Central memory CD8-positive, alpha-beta T cell (primary cell): ENCODE data around the gene DCAF5.

Experiments
- ATAC-seq: fragments of 150-1000 bp; cut with Tn5 transposase; replicated peaks from 2 replicates; pipeline ENCODE4 v1.10.0; 2022; ENCODE audit warnings: mild to moderate bottlenecking, moderate FRiP score, moderate number of reproducible peaks; ENCODE audit not compliant: poor library complexity, severe bottlenecking; ENCODE audit errors: extremely low read depth
- DNase-seq, 2 donors: peaks; one replicate each; pipeline ENCODE4 v3.0.0; 2021; ENCODE audit warnings: low spot score in 2 of 2
- H3K27ac Mint-ChIP-seq: one replicate; pipeline ENCODE4 v1.8.0; 2022; ENCODE audit warnings: low read depth, mild to moderate bottlenecking, moderate library complexity, mixed read lengths
- H3K27me3 Mint-ChIP-seq: one replicate; pipeline ENCODE4 v1.8.0; 2022; ENCODE audit warnings: mixed read lengths
- H3K36me3 Mint-ChIP-seq: one replicate; pipeline ENCODE4 v1.8.0; 2022; ENCODE audit warnings: mild to moderate bottlenecking, moderate library complexity, mixed read lengths; ENCODE audit not compliant: insufficient read depth
- H3K4me1 Mint-ChIP-seq: one replicate; pipeline ENCODE4 v1.8.0; 2022; ENCODE audit warnings: mixed read lengths
- H3K4me3 Mint-ChIP-seq: one replicate; pipeline ENCODE4 v1.8.0; 2022; ENCODE audit warnings: mild to moderate bottlenecking, moderate library complexity, mixed read lengths
- H3K9me3 Mint-ChIP-seq: one replicate; pipeline ENCODE4 v1.8.0; 2022; ENCODE audit warnings: mixed read lengths

Gene DCAF5

DNA sequence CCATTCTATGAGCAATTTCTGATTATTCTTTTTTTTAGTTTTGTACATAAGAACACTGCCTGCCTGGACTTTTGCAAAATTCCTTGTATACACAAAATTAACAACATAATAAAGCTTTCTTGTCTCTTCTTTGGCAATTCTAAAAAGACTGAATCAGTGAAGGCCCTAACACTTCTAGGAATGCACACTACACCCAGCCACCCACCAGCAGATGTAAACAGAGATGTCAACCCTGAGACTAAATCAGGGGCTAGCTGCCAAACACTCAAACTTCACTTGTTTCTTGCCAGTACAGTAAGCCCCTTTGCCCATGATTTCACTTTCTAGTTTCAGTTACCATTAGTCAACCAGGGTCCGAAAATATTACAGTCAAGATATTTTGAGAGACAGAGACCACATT is 15.5 kb downstream of the DCAF5 start:
- H3K4me1 Mint-ChIP-seq: peaks cover 68% of the 10 kb centered on the region
- no peaks in the 10 kb centered on the region for H3K9me3 Mint-ChIP-seq
- no peak for DNase-seq
- no peak overlapping the region for H3K4me3 Mint-ChIP-seq
- peak overlapping the region; percentile 50 for H3K27ac Mint-ChIP-seq
- no peak for ATAC-seq
- H3K27me3 Mint-ChIP-seq: no peaks in the 10 kb centered on the region
- peaks cover 17% of the 10 kb centered on the region for H3K36me3 Mint-ChIP-seq

DNA sequence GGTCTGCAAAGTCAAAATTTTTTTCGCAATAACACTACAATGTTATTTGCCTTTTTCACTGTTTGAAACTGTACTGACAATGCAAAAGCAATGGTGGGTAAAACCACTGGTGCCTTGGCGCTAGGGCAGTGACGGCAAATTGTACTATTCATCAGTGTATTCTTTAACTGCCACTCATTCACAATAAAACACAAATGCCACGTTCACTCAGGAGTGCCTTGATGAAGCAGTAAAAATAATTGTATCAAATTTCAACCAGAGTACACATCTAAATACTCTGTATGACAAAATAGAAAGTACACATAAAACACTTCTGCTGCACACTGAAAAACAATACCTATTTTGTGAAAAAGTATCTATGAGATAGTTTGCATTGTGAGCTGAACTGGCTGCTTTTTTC is 17.8 kb downstream of the DCAF5 start:
- H3K4me1 Mint-ChIP-seq: peaks cover 74% of the 10 kb centered on the region
- H3K4me3 Mint-ChIP-seq: no peak overlapping the region
- peaks cover 11% of the 10 kb centered on the region for H3K36me3 Mint-ChIP-seq
- H3K27ac Mint-ChIP-seq: no peak overlapping the region
- ATAC-seq (no peak), DNase-seq (no peak)
- H3K27me3 Mint-ChIP-seq: no peaks in the 10 kb centered on the region
- no peaks in the 10 kb centered on the region for H3K9me3 Mint-ChIP-seq

DNA sequence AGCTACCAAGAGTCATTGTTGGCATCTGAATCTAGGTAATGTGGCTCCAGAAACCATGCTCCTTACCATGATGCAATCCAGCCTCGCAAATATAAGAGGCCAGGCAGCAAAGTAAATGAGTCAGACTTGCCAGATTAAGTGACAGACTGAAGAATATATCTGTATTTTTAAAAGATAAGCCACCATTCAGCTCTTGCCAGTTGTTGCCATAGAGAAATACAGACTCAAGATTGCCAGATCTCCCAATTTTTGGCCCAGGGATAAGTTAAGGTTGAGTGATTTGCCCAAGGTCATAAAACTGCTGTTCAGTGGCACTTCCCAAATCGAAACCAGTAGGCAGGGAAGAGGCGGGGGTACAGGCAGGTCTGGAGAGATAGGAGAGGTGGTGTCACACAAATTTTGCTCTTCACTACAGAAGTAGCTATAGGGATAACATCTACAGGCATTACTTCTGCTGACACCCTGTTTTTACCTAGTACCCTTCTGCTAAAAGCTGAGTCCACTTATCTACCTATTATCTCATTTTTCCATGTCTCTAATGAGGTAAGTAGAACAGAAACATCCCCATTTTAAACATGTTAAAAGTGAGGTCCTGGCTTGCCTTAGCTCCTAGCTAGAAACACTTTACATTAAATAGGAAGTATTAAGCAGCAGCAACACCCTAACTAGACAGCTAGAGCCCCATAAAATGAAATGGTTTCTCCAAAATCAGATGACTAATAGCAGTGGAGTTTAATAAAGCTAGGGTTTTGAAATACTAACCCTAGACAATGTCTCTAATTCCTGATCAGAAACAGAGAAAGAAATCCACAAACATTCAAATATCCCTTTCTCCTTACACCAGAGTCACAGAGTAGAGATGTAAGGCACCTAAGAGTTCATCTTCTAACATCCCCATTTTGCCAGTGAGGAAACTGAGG is 19.5 kb downstream of the DCAF5 start:
- no peak for DNase-seq
- Mint-ChIP-seq H3K36me3 (peaks cover 6% of the 10 kb centered on the region), H3K9me3 (no peaks in the 10 kb centered on the region), H3K27ac (peak overlapping the region; percentile 69), H3K27me3 (no peaks in the 10 kb centered on the region), H3K4me1 (peaks cover 72% of the 10 kb centered on the region), H3K4me3 (no peak overlapping the region)
- ATAC-seq: no peak

DNA sequence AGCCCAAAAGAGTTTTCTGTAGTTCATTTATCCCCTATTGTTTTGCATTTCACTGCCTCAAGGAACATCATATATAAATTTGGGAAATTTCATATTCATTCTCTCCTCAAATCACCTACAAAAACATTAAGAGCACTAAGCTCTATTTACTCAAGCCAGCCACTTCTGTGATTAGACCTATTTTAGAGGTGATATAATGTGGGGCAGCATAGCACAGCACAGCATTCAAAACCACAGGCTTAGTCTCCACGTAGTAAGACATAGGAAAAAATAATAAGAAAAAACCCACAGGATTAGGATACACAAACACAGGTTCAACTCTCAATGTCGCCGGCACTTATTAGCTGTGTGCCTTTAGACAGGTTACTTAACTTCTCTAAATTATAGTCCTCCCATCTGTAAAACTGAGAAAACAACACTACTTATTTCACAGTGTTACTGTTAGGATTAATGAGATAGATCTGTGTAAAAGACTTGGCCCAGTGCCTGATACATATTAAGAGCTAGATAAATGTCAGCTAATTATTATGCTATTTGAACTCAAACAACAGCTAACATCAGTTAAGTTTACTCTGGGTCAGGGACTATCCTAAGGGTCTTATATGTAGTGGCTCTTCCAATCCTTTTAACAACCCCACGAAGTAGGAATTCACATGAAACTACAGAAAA is 20.3 kb downstream of the DCAF5 start:
- peaks cover 4% of the 10 kb centered on the region for H3K36me3 Mint-ChIP-seq
- H3K27ac Mint-ChIP-seq: peak overlapping the region; percentile 69
- no peak overlapping the region for H3K4me3 Mint-ChIP-seq
- H3K27me3 Mint-ChIP-seq: no peaks in the 10 kb centered on the region
- ATAC-seq (no peak), DNase-seq (no peak)
- peaks cover 65% of the 10 kb centered on the region for H3K4me1 Mint-ChIP-seq
- no peaks in the 10 kb centered on the region for H3K9me3 Mint-ChIP-seq

DNA sequence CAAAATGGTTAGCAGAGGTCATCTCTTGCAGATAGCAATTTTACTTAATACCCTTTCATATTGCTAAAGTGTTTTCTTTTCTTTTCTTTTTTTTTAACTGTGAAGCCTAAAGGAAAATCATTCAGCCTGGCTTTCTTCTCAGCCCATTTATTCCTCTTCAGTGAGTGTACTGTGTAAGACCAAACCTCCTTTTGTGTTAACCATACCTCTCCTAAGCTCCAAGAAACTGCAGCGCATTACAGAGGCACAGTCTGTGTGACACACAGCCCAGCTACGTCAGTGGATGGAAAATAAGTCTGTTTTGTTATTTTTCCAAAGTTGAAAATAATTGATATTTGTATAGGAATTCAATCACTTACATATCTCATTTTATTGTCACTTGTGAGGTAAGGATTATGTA is 21.7 kb downstream of the DCAF5 start:
- Mint-ChIP-seq H3K27me3 (no peaks in the 10 kb centered on the region), H3K4me3 (no peak overlapping the region), H3K27ac (peak overlapping the region; percentile 69), H3K36me3 (peaks cover 2% of the 10 kb centered on the region), H3K9me3 (no peaks in the 10 kb centered on the region), H3K4me1 (peaks cover 70% of the 10 kb centered on the region)
- no peak for DNase-seq
- ATAC-seq: no peak

DNA sequence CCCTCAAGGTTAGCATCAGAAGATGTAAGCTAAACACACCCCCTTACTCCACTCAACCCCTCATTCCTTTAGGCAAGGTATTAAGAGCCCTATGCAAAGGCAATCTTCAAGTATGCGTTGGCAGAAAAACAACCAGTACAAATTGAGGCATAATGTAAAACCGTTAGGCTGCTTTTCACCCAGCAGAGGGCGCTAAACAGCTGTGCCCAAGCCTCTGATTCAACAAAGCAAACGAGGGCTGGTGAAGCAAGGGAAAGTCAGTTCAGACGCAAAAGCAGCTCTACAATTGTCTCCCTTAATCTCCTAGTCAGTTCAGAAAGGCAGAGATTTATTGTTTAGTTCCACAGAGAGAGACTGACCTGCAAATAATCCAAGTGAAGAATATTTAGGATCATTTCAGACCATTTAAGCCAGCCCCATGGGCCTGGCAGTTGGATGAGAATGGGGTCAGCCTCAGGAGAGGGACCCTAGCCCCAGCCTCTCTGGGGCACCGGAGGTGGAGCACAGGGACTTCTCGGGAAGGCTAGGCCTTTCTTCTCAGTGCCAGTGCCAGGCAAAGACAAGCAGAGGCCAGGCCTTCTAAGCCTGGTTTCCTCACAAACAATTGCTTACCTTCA is 23.5 kb downstream of the DCAF5 start:
- Mint-ChIP-seq H3K9me3 (no peaks in the 10 kb centered on the region), H3K4me1 (peaks cover 84% of the 10 kb centered on the region), H3K27me3 (no peaks in the 10 kb centered on the region), H3K4me3 (no peak overlapping the region), H3K36me3 (peaks cover 2% of the 10 kb centered on the region), H3K27ac (peak overlapping the region; percentile 26)
- DNase-seq (peak; percentile 50 to 58), ATAC-seq (peak; percentile 78)

DNA sequence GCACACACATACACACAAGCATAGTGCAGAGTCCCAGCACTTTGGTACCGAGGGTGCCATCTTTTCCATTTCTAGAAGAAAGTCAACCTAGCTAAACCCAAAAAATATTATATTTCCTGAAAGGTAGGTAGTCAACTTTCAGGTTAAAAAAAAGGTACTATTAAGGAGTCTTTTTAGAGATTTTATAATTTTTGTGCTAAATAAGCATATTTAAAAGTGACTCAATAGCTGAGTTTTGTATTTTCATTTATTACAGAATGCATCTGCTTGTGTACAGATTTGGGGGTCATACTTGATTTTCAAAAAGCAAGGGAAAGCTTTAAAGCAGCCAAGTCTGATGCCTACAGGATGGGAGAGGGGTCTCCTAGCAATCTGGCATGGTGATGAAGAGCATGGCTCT is 34.6 kb downstream of the DCAF5 start:
- Mint-ChIP-seq H3K27ac (no peak overlapping the region), H3K4me3 (no peak overlapping the region), H3K27me3 (no peaks in the 10 kb centered on the region), H3K36me3 (peaks cover 69% of the 10 kb centered on the region), H3K9me3 (no peaks in the 10 kb centered on the region), H3K4me1 (peaks cover 48% of the 10 kb centered on the region)
- DNase-seq: no peak
- no peak for ATAC-seq

DNA sequence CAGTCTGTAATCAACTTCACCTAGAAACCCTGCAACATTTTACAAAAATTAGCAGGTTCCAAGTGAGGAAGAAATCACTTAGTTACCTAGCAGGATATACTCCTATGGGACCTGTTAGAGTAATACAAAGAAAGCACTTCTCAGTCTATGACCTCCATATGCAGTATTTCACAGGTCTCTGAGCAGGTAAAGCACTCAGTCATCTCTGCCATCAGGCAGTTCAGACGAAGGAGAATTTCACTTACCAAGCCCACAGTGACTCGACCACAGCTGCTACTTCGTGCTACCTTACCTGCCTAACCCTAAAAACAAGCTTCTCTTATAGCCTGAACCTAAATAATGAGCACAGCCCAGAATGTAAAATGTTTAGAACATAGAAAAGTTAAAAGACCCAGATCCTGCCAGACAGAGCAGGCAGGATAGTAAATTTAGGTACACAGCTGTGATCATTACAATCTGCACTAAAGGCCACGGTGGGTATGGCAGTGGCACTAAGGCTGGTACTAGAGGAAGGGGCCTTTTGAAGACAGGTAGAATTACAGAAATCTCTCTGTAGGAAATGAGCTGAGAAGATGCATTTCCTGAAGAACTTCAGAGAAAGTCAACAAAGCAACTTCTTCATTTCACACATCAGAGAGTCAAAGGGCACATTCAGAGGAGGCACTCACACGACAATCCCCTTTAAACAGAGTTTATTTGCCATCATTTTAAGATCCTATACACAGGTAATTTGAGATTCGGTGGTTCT is 35.7 kb downstream of the DCAF5 start:
- peaks cover 38% of the 10 kb centered on the region for H3K4me1 Mint-ChIP-seq
- DNase-seq: no peak
- H3K27ac Mint-ChIP-seq: no peak overlapping the region
- no peak for ATAC-seq
- H3K27me3 Mint-ChIP-seq: no peaks in the 10 kb centered on the region
- H3K36me3 Mint-ChIP-seq: peaks cover 68% of the 10 kb centered on the region
- no peaks in the 10 kb centered on the region for H3K9me3 Mint-ChIP-seq
- H3K4me3 Mint-ChIP-seq: no peak overlapping the region

DNA sequence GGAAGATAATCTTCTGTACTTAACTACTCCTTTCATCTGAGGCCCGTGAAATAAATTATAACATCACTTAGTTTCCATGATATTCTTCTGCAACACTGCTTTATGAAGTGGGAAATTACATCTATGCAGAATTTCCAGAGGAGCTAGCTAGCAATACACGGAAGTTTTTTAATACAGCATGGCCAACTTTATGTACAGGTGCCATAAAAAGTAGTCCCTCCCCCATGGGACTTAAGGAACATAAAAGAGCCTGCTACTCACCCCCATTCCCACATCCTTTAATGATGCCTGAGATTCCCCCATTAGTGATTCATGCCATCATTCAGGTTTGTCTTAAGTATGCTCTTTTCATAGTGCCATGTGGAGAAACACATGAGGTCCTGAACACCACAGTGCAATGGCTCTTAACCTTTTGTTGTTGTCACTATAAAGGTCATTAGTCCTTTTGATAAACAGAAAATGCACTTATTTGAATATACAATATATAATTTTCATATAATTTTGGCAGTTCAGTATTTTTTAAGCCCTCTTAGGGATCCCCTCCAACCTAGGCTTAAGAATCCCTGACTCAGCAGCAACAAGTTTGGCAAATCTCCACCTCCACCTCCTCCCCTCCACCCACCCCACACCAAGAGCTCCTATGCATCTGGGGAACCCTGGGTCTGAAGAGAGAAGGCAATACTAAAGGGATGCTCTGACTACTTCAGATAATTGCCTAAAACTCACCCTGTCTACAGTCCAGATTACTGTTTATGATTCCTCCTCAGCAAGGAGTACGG is 37.3 kb downstream of the DCAF5 start:
- ATAC-seq: no peak
- Mint-ChIP-seq H3K27ac (no peak overlapping the region), H3K4me3 (no peak overlapping the region)

DNA sequence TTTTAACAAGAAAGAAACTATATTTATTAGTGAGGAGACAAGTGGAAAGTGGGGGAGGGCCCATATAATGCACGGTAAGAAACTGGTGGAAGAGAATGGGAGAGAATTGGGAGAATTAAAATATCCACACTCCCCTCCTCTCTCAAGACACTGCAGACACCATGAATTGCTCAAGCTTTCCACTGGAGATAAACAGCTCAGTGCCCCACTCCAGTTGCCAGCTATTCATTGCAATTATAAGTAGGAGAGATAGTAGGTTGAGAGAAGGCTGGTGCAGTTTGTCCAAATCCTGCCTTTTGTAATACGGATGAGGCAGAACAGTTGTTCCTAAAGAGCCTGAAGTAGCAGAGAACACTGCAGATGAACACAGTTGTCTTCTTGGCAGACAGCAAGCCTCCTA is 38.2 kb downstream of the DCAF5 start:
- DNase-seq (no peak), ATAC-seq (no peak)
- peaks cover 66% of the 10 kb centered on the region for H3K36me3 Mint-ChIP-seq
- H3K27me3 Mint-ChIP-seq: no peaks in the 10 kb centered on the region
- peaks cover 19% of the 10 kb centered on the region for H3K4me1 Mint-ChIP-seq
- no peak overlapping the region for H3K27ac Mint-ChIP-seq
- no peaks in the 10 kb centered on the region for H3K9me3 Mint-ChIP-seq
- H3K4me3 Mint-ChIP-seq: no peak overlapping the region

More for the DNA sequence above, 37.3 kb downstream of the DCAF5 start:
- H3K27me3 Mint-ChIP-seq: no peaks in the 10 kb centered on the region
- peaks cover 63% of the 10 kb centered on the region for H3K36me3 Mint-ChIP-seq
- DNase-seq: no peak
- peaks cover 22% of the 10 kb centered on the region for H3K4me1 Mint-ChIP-seq
- H3K9me3 Mint-ChIP-seq: no peaks in the 10 kb centered on the region

DNA sequence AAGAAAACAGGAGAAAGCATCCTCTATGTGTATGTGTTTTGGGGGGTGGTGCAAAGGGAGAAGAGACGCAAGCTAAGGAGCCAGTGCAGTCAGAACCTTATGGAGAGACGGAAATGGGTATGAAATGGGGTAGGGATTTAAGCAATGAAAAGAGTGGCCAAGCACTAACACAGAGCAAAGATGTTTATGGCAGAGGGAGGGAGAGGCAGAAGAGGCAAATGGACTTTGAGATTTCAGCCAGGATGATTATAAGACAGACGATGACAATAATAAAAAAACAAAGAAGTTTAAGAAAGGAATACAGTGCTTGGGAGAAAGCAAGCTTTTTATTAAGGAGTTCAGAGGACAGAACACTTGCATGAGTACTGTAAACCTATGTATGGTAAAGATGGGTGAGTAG is 44.6 kb downstream of the DCAF5 start:
- H3K27ac Mint-ChIP-seq: no peak overlapping the region
- H3K36me3 Mint-ChIP-seq: peaks cover 39% of the 10 kb centered on the region
- H3K4me1 Mint-ChIP-seq: peaks cover 4% of the 10 kb centered on the region
- H3K4me3 Mint-ChIP-seq: no peak overlapping the region
- no peaks in the 10 kb centered on the region for H3K27me3 Mint-ChIP-seq
- DNase-seq: no peak
- no peak for ATAC-seq
- no peaks in the 10 kb centered on the region for H3K9me3 Mint-ChIP-seq
